Measurements from ENCODE around the gene AGAP1. TPM values are rescaled to one million over a fixed set of nuclear protein-coding genes. Genes with fewer than 3 reads are reported as not detected.
A peak's percentile ranks its signal among the peaks of the same experiment; 100 is the strongest.
"Not testable (repeated sequence)": the region's sequence is repeated elsewhere in the genome, so short reads cannot be mapped to it uniquely, and the experiment has no call there.

Gene AGAP1
- total RNA-seq, 2 experiments from 2014 or later = 2.4 to 4.5 TPM

DNA sequence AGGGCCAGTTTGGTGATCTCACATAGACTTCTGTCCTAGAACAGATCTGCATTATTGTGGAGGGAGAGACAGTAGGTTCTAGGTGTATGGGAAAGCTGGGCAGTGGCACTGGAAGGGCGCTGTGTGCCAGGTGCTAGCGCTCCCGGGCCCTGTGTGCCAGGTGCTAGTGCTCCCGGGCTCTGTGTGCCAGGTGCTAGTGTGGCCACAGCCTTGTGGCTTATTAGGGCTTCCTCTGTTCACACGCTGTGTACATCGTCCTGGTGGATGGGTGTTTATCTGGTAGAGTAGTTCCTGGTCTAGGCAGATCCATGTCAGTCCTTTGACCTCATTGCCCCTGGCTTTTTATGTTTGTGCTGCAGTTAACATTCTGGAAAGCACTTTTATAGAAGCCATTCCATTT lies 263.4 kb downstream of the AGAP1 start:
- no peaks in the 10 kb centered on the region for H3K9me3 Mint-ChIP-seq
- no peaks in the 10 kb centered on the region for H3K4me1 Mint-ChIP-seq
- H3K27me3 Mint-ChIP-seq = no peaks in the 10 kb centered on the region
- no peak overlapping the region for H3K27ac Mint-ChIP-seq
- no peaks in the 10 kb centered on the region for H3K36me3 Mint-ChIP-seq
- no peak overlapping the region for H3K4me3 Mint-ChIP-seq
- no peak for ATAC-seq (ENCODE audit: low read depth)
- POLR2A ChIA-PET = no interaction called here
- no peak for DNase-seq

DNA sequence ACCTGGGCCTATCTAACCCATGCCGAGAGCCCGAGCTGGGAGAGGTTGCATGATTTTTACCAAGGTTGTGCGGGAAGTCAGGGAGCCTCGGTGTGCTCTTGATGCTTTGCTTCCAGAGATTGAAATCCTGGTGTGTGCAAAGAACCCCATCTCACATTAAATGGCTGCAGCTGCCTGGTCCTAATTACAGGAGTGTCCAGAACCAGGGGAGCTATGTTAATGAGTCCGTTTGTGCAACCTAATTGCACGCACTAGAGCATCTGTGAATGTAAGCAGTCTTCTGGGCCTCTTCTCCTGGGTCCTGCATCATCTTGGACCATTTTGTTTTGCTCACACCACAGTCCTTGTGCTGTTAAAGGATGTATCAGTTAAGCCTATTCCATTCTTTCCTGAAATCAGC lies 263.8 kb downstream of the AGAP1 start:
- no peaks in the 10 kb centered on the region for H3K27me3 Mint-ChIP-seq
- ATAC-seq (ENCODE audit: low read depth) (no peak), DNase-seq (no peak)
- no peaks in the 10 kb centered on the region for H3K9me3 Mint-ChIP-seq
- H3K4me3 Mint-ChIP-seq = no peak overlapping the region
- H3K36me3 Mint-ChIP-seq = no peaks in the 10 kb centered on the region
- POLR2A ChIA-PET = no interaction called here
- H3K4me1 Mint-ChIP-seq = no peaks in the 10 kb centered on the region
- no peak overlapping the region for H3K27ac Mint-ChIP-seq

DNA sequence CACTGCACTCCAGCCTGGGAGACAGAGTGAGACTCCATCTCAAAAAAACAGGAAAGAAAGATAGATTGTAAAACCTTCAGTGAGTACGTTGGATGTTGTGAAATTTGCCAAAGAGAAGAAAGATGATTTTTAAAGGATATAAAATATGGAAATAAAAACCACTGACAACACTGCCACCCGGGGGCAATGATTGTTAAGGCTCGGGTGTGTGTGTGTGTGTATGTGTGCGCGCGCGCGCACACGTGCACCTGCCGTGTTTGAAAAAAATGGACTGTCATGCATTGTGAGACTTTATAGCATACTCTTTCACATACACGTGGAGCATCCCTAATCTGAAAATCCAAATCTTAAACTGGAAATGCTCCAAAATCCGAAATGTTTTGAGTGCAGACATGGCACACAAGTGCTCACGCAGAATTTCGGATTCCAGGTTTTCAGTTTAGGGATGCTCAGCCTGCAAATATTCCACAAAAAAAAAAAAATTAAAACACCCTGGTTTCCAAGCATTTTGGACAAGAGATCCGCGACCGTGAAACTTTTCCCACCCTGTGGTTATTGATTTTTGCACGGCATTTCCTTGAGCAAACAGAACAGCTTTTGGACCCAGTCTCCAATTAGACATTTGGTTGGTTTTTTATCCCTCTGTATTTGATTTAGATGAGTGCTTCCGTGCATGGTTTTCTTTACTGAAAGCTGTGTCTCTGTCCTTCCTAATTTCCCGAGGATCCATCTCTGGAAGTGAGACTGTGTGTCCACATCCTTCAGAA lies 269.2 kb downstream of the AGAP1 start:
- Mint-ChIP-seq H3K4me3 (no peak overlapping the region), H3K9me3 (no peaks in the 10 kb centered on the region), H3K27me3 (peaks cover 2% of the 10 kb centered on the region), H3K36me3 (no peaks in the 10 kb centered on the region), H3K27ac (no peak overlapping the region), H3K4me1 (no peaks in the 10 kb centered on the region)
- no peak for DNase-seq
- POLR2A ChIA-PET = no interaction called here
- ATAC-seq (ENCODE audit: low read depth) = no peak

DNA sequence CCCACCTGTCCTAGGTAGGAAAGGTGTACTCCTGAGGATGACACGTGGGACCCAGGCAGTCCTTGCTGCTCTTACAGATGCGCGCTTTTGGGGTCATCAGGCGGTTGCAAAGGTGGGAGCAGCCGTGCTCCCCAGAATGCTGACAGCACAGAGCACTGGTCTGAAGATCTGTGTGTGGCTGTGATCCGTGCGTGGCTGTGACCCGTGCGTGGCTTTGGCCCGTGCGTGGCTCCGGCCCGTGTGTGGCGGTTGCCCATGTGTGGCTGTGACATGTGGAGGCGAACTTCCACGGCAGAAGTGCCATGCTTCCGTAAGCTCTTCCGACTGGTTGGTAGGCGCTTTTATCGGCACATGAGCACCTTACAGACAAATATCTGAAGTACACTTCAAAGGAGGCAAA lies 270.0 kb downstream of the AGAP1 start:
- H3K27me3 Mint-ChIP-seq = peaks cover 2% of the 10 kb centered on the region
- no peaks in the 10 kb centered on the region for H3K9me3 Mint-ChIP-seq

DNA sequence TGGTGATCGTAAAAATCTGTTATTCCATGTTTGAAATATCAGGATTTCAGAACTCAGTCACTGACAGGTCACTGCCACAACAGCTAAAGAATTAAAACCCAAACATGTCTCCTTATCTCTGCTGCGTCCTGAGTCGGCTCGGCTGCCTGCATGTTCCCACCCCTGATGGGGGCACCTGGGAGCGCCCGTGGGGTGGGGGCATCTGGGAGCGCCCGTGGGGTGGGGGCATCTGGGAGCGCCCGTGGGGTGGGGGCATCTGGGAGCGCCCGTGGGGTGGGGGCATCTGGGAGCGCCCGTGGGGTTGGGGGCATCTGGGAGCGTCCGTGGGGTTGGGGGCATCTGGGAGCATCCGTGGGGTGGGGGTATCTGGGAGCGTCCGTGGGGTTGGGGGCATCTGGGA lies 270.6 kb downstream of the AGAP1 start:
- H3K27ac Mint-ChIP-seq; DNase-seq; H3K4me3 Mint-ChIP-seq; ATAC-seq (ENCODE audit: low read depth); H3K36me3 Mint-ChIP-seq; H3K4me1 Mint-ChIP-seq; H3K9me3 Mint-ChIP-seq; POLR2A ChIA-PET; H3K27me3 Mint-ChIP-seq: not testable (repeated sequence)

More for the DNA sequence above, 270.0 kb downstream of the AGAP1 start:
- ATAC-seq (ENCODE audit: low read depth) = no peak
- no peak overlapping the region for H3K4me3 Mint-ChIP-seq
- POLR2A ChIA-PET = no interaction called here
- H3K36me3 Mint-ChIP-seq = no peaks in the 10 kb centered on the region
- no peak overlapping the region for H3K27ac Mint-ChIP-seq
- DNase-seq = no peak
- H3K4me1 Mint-ChIP-seq = no peaks in the 10 kb centered on the region

DNA sequence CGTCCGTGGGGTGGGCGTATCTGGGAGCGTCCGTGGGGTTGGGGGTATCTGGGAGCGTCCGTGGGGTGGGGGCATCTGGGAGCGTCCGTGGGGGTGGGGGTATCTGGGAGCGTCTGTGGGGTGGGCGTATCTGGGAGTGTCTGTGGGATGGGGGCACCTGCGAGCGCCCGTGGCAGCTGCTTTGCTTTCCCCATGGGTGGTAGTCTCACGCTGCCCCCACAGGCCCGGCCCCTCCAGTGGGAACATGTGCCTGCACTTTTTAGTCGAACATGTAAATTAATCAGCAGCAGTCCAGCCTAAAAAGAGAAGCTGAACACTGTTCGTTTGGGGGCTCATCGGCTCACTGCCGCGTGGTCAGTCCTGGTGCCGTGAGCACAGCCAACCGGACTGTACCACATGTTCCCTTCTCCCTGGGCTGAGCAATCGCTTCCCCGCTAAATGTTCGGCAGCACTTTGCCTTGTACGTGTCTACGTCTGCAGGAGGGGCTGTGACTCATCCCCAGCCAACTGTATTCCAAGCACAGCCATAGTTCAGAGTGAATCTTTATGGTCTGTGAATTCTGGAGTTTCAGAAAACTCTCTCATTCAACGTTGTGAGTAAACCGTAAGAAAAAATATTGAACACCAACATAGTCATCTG lies 271.5 kb downstream of the AGAP1 start:
- DNase-seq = no peak
- Mint-ChIP-seq H3K4me1 (no peaks in the 10 kb centered on the region), H3K36me3 (no peaks in the 10 kb centered on the region), H3K4me3 (no peak overlapping the region), H3K27ac (no peak overlapping the region), H3K9me3 (no peaks in the 10 kb centered on the region), H3K27me3 (peaks cover 2% of the 10 kb centered on the region)
- no peak for ATAC-seq (ENCODE audit: low read depth)
- POLR2A ChIA-PET = no interaction called here

DNA sequence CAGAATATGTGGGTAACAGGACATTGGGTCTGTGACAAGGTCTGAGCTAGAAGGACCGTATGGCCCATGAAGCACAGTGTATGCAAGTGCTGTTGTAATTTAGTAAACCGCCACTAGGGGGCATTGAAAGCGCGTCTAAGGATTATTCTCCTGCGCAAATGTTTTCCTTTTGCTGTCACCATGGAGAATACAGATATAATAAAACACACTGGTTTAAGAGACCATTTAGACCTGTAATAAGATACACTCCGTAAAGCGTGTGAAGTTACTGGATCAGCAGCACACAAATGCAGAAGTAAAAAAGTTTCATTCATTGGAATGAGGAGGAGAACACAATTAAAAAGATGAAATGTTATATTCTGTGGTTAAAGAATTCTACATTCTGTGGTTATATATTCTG lies 272.4 kb downstream of the AGAP1 start:
- Mint-ChIP-seq H3K36me3 (no peaks in the 10 kb centered on the region), H3K9me3 (no peaks in the 10 kb centered on the region), H3K4me3 (no peak overlapping the region), H3K27ac (no peak overlapping the region), H3K27me3 (peaks cover 2% of the 10 kb centered on the region), H3K4me1 (no peaks in the 10 kb centered on the region)
- POLR2A ChIA-PET = no interaction called here
- ATAC-seq (ENCODE audit: low read depth) = peak; percentile 68
- no peak for DNase-seq

DNA sequence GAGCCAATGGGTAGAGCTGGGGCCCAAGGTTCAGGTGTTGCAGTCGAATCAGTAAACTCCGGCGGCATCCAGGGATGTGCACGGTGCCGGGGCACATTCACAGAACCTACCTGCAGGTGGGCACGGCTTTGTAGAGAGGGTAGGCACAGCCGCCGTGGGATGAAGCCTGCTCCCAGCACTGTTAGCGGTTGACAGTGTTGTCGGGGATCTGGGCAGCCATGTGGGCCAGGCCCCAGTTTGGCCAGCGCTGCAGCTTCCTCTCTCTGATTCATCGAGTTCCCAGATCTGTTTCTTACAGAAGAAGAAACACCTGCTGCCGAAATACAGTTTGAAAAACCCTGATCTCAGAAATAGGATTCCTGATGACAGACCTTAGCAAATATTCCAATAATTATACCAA lies 274.8 kb downstream of the AGAP1 start:
- H3K27ac Mint-ChIP-seq = no peak overlapping the region
- H3K4me1 Mint-ChIP-seq = no peaks in the 10 kb centered on the region
- H3K27me3 Mint-ChIP-seq = peaks cover 2% of the 10 kb centered on the region
- H3K9me3 Mint-ChIP-seq = no peaks in the 10 kb centered on the region
- POLR2A ChIA-PET = no interaction called here
- H3K36me3 Mint-ChIP-seq = no peaks in the 10 kb centered on the region
- no peak for DNase-seq
- no peak for ATAC-seq (ENCODE audit: low read depth)
- H3K4me3 Mint-ChIP-seq = no peak overlapping the region

DNA sequence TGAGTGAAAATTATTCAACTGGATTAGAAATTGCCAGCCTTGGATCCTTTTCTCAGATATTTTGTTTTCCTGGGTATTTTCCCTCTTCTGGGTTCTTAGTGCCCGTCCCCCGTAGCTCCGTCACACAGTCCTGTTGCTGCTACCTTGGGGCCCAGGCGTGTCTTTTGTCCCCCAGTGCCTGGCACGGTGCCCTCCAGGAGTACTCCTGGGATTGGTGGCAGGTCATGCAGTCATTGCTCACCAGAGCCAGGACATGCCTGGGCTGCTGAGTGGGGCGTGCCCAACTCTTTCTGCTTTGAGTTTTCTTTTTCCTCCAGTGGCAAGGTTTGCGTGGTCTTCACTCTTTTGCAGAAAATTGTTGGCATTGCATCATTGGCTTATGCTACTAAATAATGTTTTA lies 275.2 kb downstream of the AGAP1 start:
- ATAC-seq (ENCODE audit: low read depth) (no peak), DNase-seq (no peak)
- Mint-ChIP-seq H3K36me3 (no peaks in the 10 kb centered on the region), H3K9me3 (no peaks in the 10 kb centered on the region), H3K27me3 (peaks cover 5% of the 10 kb centered on the region), H3K4me3 (no peak overlapping the region), H3K4me1 (no peaks in the 10 kb centered on the region), H3K27ac (no peak overlapping the region)
- POLR2A ChIA-PET = no interaction called here

DNA sequence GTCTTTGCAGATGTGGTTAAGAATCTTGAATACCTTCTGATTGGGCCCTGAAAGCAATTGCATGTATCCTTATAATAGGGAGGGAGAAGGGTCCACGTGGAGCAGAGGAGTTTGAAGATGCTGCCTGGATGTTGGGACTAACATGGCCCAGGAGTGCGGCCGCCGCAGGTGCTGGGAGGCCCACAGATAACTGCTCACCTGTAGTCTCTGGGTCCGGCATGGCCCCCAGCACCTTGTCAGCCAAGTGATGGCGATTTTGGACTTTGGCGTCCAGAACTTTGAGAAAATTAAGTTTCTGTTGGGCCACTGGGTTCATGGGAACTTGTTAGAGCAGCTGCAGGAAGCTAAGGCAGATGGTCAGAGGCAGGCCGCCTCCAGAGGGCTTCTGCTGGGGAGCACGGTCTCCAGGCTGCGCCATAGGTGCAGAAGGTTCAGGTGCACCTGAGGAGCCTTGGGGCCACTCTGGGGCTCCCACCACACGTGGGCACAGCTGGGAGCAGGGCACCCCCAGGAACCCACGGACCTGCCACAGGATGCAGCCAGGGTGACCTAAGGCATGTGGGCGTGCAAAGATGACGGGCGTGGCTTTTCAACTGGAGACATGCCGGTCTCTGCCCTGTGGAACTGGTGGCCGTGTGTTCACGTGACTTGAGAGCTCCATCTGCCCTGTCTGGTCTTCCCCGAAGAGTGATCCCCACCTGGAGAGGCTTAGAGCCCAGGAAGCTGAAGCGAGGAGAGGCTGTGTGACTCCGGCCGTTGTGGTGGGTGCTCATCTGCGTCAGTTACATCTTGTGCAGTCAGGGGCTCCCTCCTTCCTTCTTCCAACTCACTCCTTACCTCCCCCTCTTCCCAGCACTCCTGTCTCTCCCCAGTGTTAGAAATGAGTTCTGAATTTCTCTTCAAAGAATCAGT lies 277.3 kb downstream of the AGAP1 start:
- no peak for ATAC-seq (ENCODE audit: low read depth)

DNA sequence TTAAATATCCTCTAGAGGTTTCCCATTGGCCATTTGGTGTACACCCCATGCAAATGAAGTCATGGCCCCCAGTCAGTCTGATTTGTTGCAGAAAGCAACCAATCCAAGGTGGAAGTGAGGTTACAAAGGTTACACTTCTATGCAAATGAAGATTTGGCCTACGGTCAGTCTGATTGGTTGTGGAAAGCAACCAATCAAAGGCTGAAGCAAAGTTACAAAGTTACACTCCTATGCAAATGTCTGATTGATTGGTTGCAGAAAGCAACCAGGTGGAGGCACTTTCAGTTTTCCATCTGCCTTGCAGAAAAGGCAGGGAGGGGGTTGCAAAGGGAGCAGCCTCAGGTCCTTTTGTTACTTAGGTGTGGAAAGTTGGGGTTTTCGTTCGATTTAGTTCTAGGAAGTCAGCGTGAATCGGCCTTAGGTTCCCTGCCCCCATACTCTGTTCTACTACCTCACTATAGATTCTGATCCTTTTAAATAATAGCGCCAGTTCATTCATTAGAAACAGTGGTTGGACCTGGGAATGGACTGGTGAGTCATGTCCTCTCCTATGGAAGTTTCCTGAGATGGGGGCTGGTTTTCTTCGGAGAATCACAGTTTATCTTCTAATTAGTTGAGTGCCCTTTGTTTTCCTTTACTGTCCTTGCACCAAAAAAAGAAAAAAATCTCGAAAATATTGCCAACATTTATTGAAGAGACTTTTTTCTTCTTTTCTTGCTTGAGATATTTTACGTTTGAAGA lies 279.5 kb downstream of the AGAP1 start:
- H3K9me3 Mint-ChIP-seq = no peaks in the 10 kb centered on the region
- H3K27ac Mint-ChIP-seq = no peak overlapping the region
- POLR2A ChIA-PET = no interaction called here

More for the DNA sequence above, 277.3 kb downstream of the AGAP1 start:
- POLR2A ChIA-PET = no interaction called here
- H3K4me1 Mint-ChIP-seq = no peaks in the 10 kb centered on the region
- H3K4me3 Mint-ChIP-seq = no peak overlapping the region
- DNase-seq = no peak
- H3K36me3 Mint-ChIP-seq = no peaks in the 10 kb centered on the region
- no peaks in the 10 kb centered on the region for H3K9me3 Mint-ChIP-seq
- no peak overlapping the region for H3K27ac Mint-ChIP-seq
- peaks cover 5% of the 10 kb centered on the region for H3K27me3 Mint-ChIP-seq

DNA sequence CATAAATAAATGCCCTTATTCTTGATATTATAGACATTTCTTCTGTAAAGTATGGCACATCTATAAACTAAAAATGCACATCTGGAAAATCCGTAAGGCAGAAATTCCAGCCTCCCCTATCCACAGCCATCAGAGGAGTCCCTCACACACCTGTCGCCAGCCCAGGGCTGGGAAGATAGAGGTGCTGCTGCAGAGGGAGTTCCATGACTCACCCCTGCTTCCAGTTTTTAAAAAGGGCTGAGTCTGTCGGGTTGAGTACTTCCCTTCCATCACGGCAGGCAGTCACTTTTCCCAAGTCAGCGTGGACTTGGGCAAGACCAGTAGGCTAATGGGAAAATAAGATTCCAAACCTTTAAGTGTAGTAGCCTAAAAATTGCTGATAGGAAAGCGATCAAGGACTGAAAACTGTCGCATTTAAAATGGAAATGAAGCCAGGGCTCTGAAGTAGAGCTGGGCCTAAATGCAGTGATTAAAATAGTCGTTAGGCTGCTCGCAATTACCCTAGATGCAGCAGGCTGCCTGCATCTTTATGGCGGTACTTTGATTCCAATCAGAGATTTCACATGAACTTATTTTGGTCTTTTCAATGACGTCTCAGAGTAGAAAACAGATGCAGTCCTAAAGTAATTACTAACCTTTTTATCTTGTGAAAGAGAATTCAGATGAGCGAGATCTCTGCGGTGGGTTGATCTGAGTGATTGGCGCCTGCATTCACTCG lies 280.5 kb downstream of the AGAP1 start:
- POLR2A ChIA-PET = no interaction called here
- peaks cover 3% of the 10 kb centered on the region for H3K27me3 Mint-ChIP-seq
- H3K9me3 Mint-ChIP-seq = no peaks in the 10 kb centered on the region
- H3K4me3 Mint-ChIP-seq = no peak overlapping the region
- H3K36me3 Mint-ChIP-seq = no peaks in the 10 kb centered on the region
- no peak overlapping the region for H3K27ac Mint-ChIP-seq
- DNase-seq = no peak
- H3K4me1 Mint-ChIP-seq = no peaks in the 10 kb centered on the region
- no peak for ATAC-seq (ENCODE audit: low read depth)

More for the DNA sequence above, 279.5 kb downstream of the AGAP1 start:
- no peak overlapping the region for H3K4me3 Mint-ChIP-seq
- H3K27me3 Mint-ChIP-seq = peaks cover 3% of the 10 kb centered on the region
- H3K4me1 Mint-ChIP-seq = no peaks in the 10 kb centered on the region
- H3K36me3 Mint-ChIP-seq = no peaks in the 10 kb centered on the region
- DNase-seq (no peak), ATAC-seq (ENCODE audit: low read depth) (no peak)

DNA sequence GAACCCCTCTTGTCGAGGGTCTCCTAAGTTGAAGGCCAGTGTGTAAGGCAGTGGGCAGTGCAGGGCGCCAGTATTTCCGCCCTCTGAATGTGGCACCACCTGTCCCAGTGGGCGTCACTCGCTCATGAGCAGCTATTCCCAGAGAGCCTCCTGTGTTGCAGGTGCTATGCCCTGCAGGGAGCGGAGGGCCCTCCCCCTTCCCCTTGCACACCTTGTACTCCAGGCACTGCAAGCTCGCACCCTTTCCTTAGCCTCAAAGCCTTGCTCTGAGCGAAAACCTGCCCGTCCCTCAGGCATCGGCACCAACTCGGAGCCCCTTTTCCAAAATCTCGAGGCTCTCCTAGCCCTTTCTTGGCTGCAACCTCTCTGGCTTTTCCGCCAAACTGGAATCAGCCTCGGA lies 282.7 kb downstream of the AGAP1 start:
- Mint-ChIP-seq H3K9me3 (no peaks in the 10 kb centered on the region), H3K4me3 (no peak overlapping the region), H3K36me3 (no peaks in the 10 kb centered on the region), H3K27me3 (peaks cover 3% of the 10 kb centered on the region), H3K27ac (no peak overlapping the region), H3K4me1 (no peaks in the 10 kb centered on the region)
- ATAC-seq (ENCODE audit: low read depth) (no peak), DNase-seq (no peak)
- POLR2A ChIA-PET = no interaction called here
